ENCODE results near the gene PRSS2. TPM values are rescaled to one million over a fixed set of nuclear protein-coding genes. Genes with fewer than 3 reads are reported as not detected.

PRSS2 gene
- total and polyA plus RNA-seq, 2 experiments from 2014 or later: 94.7 to 241 TPM

GRCh38 chr7:142771353-142771723, 568 bp downstream of the PRSS2 start:
- no peaks in the 10 kb centered on the region for H3K9me3 ChIP-seq (ENCODE audit: low read depth)
- peaks cover 6% of the 10 kb centered on the region for H3K27me3 ChIP-seq
- no peaks in the 10 kb centered on the region for H3K4me1 ChIP-seq (ENCODE audit: insufficient read depth)
- WGBS (ENCODE audit: low lambda C conversion rate, missing lambda C conversion rate): 79% methylated on average over 5 of the region's 5 CpGs
- H3K9me2 ChIP-seq (replicated peaks; ENCODE audit: insufficient read depth): no peaks in the 10 kb centered on the region
- H3K27ac ChIP-seq: no peak overlapping the region
- H3K4me2 ChIP-seq: no peak overlapping the region
- no peak overlapping the region for H3K4me3 ChIP-seq
- no peak overlapping the region for H2AFZ ChIP-seq
- no peaks in the 10 kb centered on the region for H3K79me2 ChIP-seq
- DNase-seq (ENCODE audit: low spot score): no peak
- no peaks in the 10 kb centered on the region for H4K20me1 ChIP-seq (ENCODE audit: insufficient read depth, poor library complexity, severe bottlenecking)
- TF ChIP-seq EZH2phosphoT487 (IDR thresholded peaks at IDR 0.05; ENCODE audit: low read depth, severe bottlenecking, unreplicated experiment): no peak
- TF ChIP-seq, protein P1, sequence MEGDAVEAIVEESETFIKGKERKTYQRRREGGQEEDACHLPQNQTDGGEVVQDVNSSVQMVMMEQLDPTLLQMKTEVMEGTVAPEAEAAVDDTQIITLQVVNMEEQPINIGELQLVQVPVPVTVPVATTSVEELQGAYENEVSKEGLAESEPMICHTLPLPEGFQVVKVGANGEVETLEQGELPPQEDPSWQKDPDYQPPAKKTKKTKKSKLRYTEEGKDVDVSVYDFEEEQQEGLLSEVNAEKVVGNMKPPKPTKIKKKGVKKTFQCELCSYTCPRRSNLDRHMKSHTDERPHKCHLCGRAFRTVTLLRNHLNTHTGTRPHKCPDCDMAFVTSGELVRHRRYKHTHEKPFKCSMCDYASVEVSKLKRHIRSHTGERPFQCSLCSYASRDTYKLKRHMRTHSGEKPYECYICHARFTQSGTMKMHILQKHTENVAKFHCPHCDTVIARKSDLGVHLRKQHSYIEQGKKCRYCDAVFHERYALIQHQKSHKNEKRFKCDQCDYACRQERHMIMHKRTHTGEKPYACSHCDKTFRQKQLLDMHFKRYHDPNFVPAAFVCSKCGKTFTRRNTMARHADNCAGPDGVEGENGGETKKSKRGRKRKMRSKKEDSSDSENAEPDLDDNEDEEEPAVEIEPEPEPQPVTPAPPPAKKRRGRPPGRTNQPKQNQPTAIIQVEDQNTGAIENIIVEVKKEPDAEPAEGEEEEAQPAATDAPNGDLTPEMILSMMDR (IDR thresholded peaks at IDR 0.05; ENCODE audit: poor library complexity): no peak
- no peak for TF ChIP-seq EZH2 (IDR thresholded peaks at IDR 0.05; ENCODE audit: borderline replicate concordance)
- no peaks in the 10 kb centered on the region for H3K36me3 ChIP-seq (replicated peaks; ENCODE audit: insufficient read depth, low read depth)

GRCh38 chr7:142772051-142772450, 1.3 kb downstream of the PRSS2 start:
- no peaks in the 10 kb centered on the region for H3K79me2 ChIP-seq
- no peak overlapping the region for H3K4me2 ChIP-seq
- no peak overlapping the region for H2AFZ ChIP-seq
- no peak overlapping the region for H3K4me3 ChIP-seq
- TF ChIP-seq, protein P1 (IDR thresholded peaks at IDR 0.05; ENCODE audit: poor library complexity): no peak
- TF ChIP-seq EZH2 (IDR thresholded peaks at IDR 0.05; ENCODE audit: borderline replicate concordance) (no peak), EZH2phosphoT487 (IDR thresholded peaks at IDR 0.05; ENCODE audit: low read depth, severe bottlenecking, unreplicated experiment) (no peak)
- 63% methylated on average over 6 of the region's 6 CpGs for WGBS (ENCODE audit: low lambda C conversion rate, missing lambda C conversion rate)
- no peaks in the 10 kb centered on the region for H3K9me2 ChIP-seq (replicated peaks; ENCODE audit: insufficient read depth)
- H3K9me3 ChIP-seq (ENCODE audit: low read depth): no peaks in the 10 kb centered on the region
- H3K36me3 ChIP-seq (replicated peaks; ENCODE audit: insufficient read depth, low read depth): no peaks in the 10 kb centered on the region
- H3K4me1 ChIP-seq (ENCODE audit: insufficient read depth): no peaks in the 10 kb centered on the region
- H3K27ac ChIP-seq: no peak overlapping the region
- no peaks in the 10 kb centered on the region for H4K20me1 ChIP-seq (ENCODE audit: insufficient read depth, poor library complexity, severe bottlenecking)
- H3K27me3 ChIP-seq: peaks cover 6% of the 10 kb centered on the region
- no peak for DNase-seq (ENCODE audit: low spot score)

- no peak overlapping the region for H3K27ac ChIP-seq
- DNase-seq (ENCODE audit: low spot score): no peak
- H2AFZ ChIP-seq: no peak overlapping the region
- no peak overlapping the region for H3K4me3 ChIP-seq
- H3K4me2 ChIP-seq: no peak overlapping the region
- H3K36me3 ChIP-seq (replicated peaks; ENCODE audit: insufficient read depth, low read depth): no peaks in the 10 kb centered on the region
- peaks cover 4% of the 10 kb centered on the region for H3K27me3 ChIP-seq
- H3K9me3 ChIP-seq (ENCODE audit: low read depth): no peaks in the 10 kb centered on the region
- H3K9me2 ChIP-seq (replicated peaks; ENCODE audit: insufficient read depth): no peaks in the 10 kb centered on the region
- TF ChIP-seq EZH2 (IDR thresholded peaks at IDR 0.05; ENCODE audit: borderline replicate concordance) (no peak), EZH2phosphoT487 (IDR thresholded peaks at IDR 0.05; ENCODE audit: low read depth, severe bottlenecking, unreplicated experiment) (no peak)
- TF ChIP-seq, protein P1 (IDR thresholded peaks at IDR 0.05; ENCODE audit: poor library complexity): no peak
- H3K4me1 ChIP-seq (ENCODE audit: insufficient read depth): no peaks in the 10 kb centered on the region
- H3K79me2 ChIP-seq: no peaks in the 10 kb centered on the region
- no peaks in the 10 kb centered on the region for H4K20me1 ChIP-seq (ENCODE audit: insufficient read depth, poor library complexity, severe bottlenecking)
These were observed 1.9 kb downstream of the PRSS2 start for GRCh38 chr7:142772673-142773072.

DNA sequence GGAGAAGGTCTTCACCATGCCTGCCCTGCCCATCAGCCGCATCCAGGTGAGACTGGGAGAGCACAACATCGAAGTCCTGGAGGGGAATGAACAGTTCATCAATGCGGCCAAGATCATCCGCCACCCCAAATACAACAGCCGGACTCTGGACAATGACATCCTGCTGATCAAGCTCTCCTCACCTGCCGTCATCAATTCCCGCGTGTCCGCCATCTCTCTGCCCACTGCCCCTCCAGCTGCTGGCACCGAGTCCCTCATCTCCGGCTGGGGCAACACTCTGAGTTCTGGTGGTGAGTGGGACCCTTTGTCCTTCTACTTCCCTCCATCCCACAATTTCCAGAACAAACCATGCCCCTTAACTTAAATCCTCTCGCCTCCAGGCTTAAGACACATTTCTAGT, 2.5 kb downstream of the PRSS2 start:
- no peak for DNase-seq (ENCODE audit: low spot score)
- TF ChIP-seq, protein P1 (IDR thresholded peaks at IDR 0.05; ENCODE audit: poor library complexity): no peak
- TF ChIP-seq EZH2phosphoT487 (IDR thresholded peaks at IDR 0.05; ENCODE audit: low read depth, severe bottlenecking, unreplicated experiment) (no peak), EZH2 (IDR thresholded peaks at IDR 0.05; ENCODE audit: borderline replicate concordance) (no peak)
- H3K4me3 ChIP-seq: no peak overlapping the region
- no peaks in the 10 kb centered on the region for H4K20me1 ChIP-seq (ENCODE audit: insufficient read depth, poor library complexity, severe bottlenecking)
- no peaks in the 10 kb centered on the region for H3K9me2 ChIP-seq (replicated peaks; ENCODE audit: insufficient read depth)
- H3K9me3 ChIP-seq (ENCODE audit: low read depth): no peaks in the 10 kb centered on the region
- H3K27ac ChIP-seq: no peak overlapping the region
- no peaks in the 10 kb centered on the region for H3K36me3 ChIP-seq (replicated peaks; ENCODE audit: insufficient read depth, low read depth)
- no peaks in the 10 kb centered on the region for H3K79me2 ChIP-seq
- H3K4me1 ChIP-seq (ENCODE audit: insufficient read depth): no peaks in the 10 kb centered on the region
- WGBS (ENCODE audit: low lambda C conversion rate, missing lambda C conversion rate): 78% methylated on average over 12 of the region's 12 CpGs
- no peak overlapping the region for H3K4me2 ChIP-seq
- peaks cover 2% of the 10 kb centered on the region for H3K27me3 ChIP-seq
- no peak overlapping the region for H2AFZ ChIP-seq

All from hepatocyte (in vitro differentiated cells).